ENCODE measurements around the gene CECR2. TPM values are rescaled to one million over a fixed set of nuclear protein-coding genes. Genes with fewer than 3 reads are reported as not detected.

CECR2 gene
- total RNA-seq, 1 experiment from 2014 or later: not detected

GRCh38 chr22:17581631-17582030 lies 212.4 kb downstream of the CECR2 start:
- Histone ChIP-seq H3K36me3 (ENCODE audit: low read depth, low read length) (no peaks in the 10 kb centered on the region), H3K4me1 (ENCODE audit: insufficient read depth, low read length) (0 out of 2 replicates have a peak, but pooled peaks cover 2% of the 10 kb centered on the region), H3K79me2 (ENCODE audit: low read length) (no peaks in the 10 kb centered on the region), H3K9me3 (ENCODE audit: low read length) (no peaks in the 10 kb centered on the region), H3K4me2 (ENCODE audit: low read length) (no peak overlapping the region), H4K20me1 (ENCODE audit: low read length) (no peaks in the 10 kb centered on the region), H3F3A (ENCODE audit: low read length, unreplicated experiment) (no peaks in the 10 kb centered on the region), H3K9me2 (replicated peaks; ENCODE audit: low read length) (no peaks in the 10 kb centered on the region), H3K27me3 (ENCODE audit: low read length) (no peaks in the 10 kb centered on the region), H3K4me3 (ENCODE audit: low read length) (no peak overlapping the region), H3K27ac (ENCODE audit: low read length) (no peak overlapping the region), H2AFZ (ENCODE audit: low read length) (no peak overlapping the region), H3K9ac (ENCODE audit: low read length) (no peak overlapping the region)
- ChIA-PET POLR2A (ENCODE audit: unreplicated experiment) (no interaction called here), CTCF (no interaction called here)
- no TSS peak for BruUV-seq (replicated peaks)
- ATAC-seq (no peak), DNase-seq (no peak)
- TF ChIP-seq CTCF (conservative IDR thresholded peaks at IDR 0.05; ENCODE audit: low read depth, low read length) (no peak), EZH2phosphoT487 (IDR thresholded peaks at IDR 0.05; ENCODE audit: borderline replicate concordance, low read length) (no peak), EZH2 (IDR thresholded peaks at IDR 0.05; ENCODE audit: low read length, unreplicated experiment) (no peak)
- intact Hi-C loops (cut with micrococcal nuclease): no loop called here

- Histone ChIP-seq H3K36me3 (ENCODE audit: low read depth, low read length) (no peaks in the 10 kb centered on the region), H3K79me2 (ENCODE audit: low read length) (no peaks in the 10 kb centered on the region), H3K4me2 (ENCODE audit: low read length) (no peak overlapping the region), H3K27me3 (ENCODE audit: low read length) (no peaks in the 10 kb centered on the region), H3K9ac (ENCODE audit: low read length) (no peak overlapping the region), H3K9me3 (ENCODE audit: low read length) (no peaks in the 10 kb centered on the region), H2AFZ (ENCODE audit: low read length) (no peak overlapping the region), H3K4me1 (ENCODE audit: insufficient read depth, low read length) (no peaks in the 10 kb centered on the region), H3K4me3 (ENCODE audit: low read length) (no peak overlapping the region), H3K27ac (ENCODE audit: low read length) (no peak overlapping the region), H3K9me2 (replicated peaks; ENCODE audit: low read length) (no peaks in the 10 kb centered on the region), H3F3A (ENCODE audit: low read length, unreplicated experiment) (no peaks in the 10 kb centered on the region), H4K20me1 (ENCODE audit: low read length) (no peaks in the 10 kb centered on the region)
- ATAC-seq (no peak), DNase-seq (no peak)
- intact Hi-C loops (cut with micrococcal nuclease): no loop called here
- ChIA-PET CTCF (no interaction called here), POLR2A (ENCODE audit: unreplicated experiment) (no interaction called here)
- BruUV-seq (replicated peaks): no TSS peak
- no peak for TF ChIP-seq EZH2 (IDR thresholded peaks at IDR 0.05; ENCODE audit: low read length, unreplicated experiment)
Observed at GRCh38 chr22:17583151-17583550, 213.9 kb downstream of the CECR2 start.

- H3K36me3 ChIP-seq (ENCODE audit: low read depth, low read length): no peaks in the 10 kb centered on the region; the same call in none of the 2 replicates
- no peak overlapping the region for H3K4me3 ChIP-seq (ENCODE audit: low read length)
- H3K27ac ChIP-seq (ENCODE audit: low read length): no peak overlapping the region
- H3K9me3 ChIP-seq (ENCODE audit: low read length): no peaks in the 10 kb centered on the region
- TF ChIP-seq EZH2 (IDR thresholded peaks at IDR 0.05; ENCODE audit: low read length, unreplicated experiment) (no peak), EZH2phosphoT487 (IDR thresholded peaks at IDR 0.05; ENCODE audit: borderline replicate concordance, low read length) (no peak), CTCF (conservative IDR thresholded peaks at IDR 0.05; ENCODE audit: low read depth, low read length) (no peak)
- no peaks in the 10 kb centered on the region for H3F3A ChIP-seq (ENCODE audit: low read length, unreplicated experiment)
- no peak overlapping the region for H3K4me2 ChIP-seq (ENCODE audit: low read length)
- H3K79me2 ChIP-seq (ENCODE audit: low read length): no peaks in the 10 kb centered on the region
- H3K27me3 ChIP-seq (ENCODE audit: low read length): no peaks in the 10 kb centered on the region
- H3K9ac ChIP-seq (ENCODE audit: low read length): no peak overlapping the region
- ChIA-PET CTCF (no interaction called here), POLR2A (ENCODE audit: unreplicated experiment) (interaction anchor here (0.5 kb wide), 1 partner anchor 152 kb away, joined by 5 read pairs; no protein-coding TSS in a partner anchor)
- H3K4me1 ChIP-seq (ENCODE audit: insufficient read depth, low read length): no peaks in the 10 kb centered on the region
- DNase-seq (no peak), ATAC-seq (no peak)
- no TSS peak for BruUV-seq (replicated peaks)
- intact Hi-C loops (cut with micrococcal nuclease): no loop called here
- H4K20me1 ChIP-seq (ENCODE audit: low read length): no peaks in the 10 kb centered on the region
- no peaks in the 10 kb centered on the region for H3K9me2 ChIP-seq (replicated peaks; ENCODE audit: low read length)
- no peak overlapping the region for H2AFZ ChIP-seq (ENCODE audit: low read length)
Observed at GRCh38 chr22:17586831-17587440, 217.7 kb downstream of the CECR2 start.
